ENCODE measurements around the gene FOXB1.

Gene FOXB1

GRCh38 chr15:59994888-59995557 is 9.1 kb upstream of the FOXB1 start:
- TF ChIP-seq, protein P1, sequence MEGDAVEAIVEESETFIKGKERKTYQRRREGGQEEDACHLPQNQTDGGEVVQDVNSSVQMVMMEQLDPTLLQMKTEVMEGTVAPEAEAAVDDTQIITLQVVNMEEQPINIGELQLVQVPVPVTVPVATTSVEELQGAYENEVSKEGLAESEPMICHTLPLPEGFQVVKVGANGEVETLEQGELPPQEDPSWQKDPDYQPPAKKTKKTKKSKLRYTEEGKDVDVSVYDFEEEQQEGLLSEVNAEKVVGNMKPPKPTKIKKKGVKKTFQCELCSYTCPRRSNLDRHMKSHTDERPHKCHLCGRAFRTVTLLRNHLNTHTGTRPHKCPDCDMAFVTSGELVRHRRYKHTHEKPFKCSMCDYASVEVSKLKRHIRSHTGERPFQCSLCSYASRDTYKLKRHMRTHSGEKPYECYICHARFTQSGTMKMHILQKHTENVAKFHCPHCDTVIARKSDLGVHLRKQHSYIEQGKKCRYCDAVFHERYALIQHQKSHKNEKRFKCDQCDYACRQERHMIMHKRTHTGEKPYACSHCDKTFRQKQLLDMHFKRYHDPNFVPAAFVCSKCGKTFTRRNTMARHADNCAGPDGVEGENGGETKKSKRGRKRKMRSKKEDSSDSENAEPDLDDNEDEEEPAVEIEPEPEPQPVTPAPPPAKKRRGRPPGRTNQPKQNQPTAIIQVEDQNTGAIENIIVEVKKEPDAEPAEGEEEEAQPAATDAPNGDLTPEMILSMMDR (IDR thresholded peaks at IDR 0.05; ENCODE audit: low read depth, low read length) = no peak
- H3K4me3 ChIP-seq (ENCODE audit: low read depth, low read length) = no peak overlapping the region

GRCh38 chr15:59995568-59996297 is 8.4 kb upstream of the FOXB1 start:
- H3K4me3 ChIP-seq (ENCODE audit: low read depth, low read length) = no peak overlapping the region

DNA sequence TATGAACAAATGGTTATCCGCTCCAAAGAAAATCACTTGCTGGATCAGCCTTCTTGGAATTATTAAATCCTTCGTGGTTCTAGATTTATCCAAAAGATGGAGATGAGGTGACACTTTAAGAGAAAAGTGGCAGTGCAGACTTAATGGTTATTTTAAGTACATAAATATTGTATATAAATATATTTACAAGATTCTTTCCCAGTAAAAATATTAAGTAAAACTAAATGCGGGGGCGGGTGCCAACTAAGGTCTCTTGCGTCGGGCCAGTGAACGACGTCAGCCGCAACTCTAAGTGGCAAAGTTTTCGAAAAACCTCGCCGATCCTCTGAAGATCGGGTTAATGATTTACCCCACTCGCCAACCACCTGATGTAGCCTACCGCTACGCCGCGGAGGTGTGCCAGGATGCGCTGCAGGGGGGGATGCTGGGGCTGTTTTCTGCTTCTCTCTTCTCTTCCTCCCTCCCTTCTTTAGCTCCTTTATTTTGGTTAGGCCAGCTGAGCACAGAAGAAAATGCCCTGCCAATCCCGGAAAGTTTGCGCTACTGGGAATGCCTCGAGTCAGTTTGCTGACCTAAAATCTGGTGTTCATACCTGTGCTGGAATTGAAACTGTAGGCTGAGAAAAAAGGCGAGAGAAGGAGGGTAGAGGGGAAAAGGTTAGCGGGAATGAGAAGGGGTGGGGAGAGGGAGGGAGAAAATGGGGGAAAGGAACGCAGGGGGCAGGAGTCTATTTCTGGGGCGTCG is 7.6 kb upstream of the FOXB1 start:
- no peak overlapping the region for H3K4me3 ChIP-seq (ENCODE audit: low read depth, low read length)
- TF ChIP-seq, protein P1 (IDR thresholded peaks at IDR 0.05; ENCODE audit: low read depth, low read length) = no peak

More at GRCh38 chr15:59995568-59996297, 8.4 kb upstream of the FOXB1 start:
- TF ChIP-seq, protein P1 (IDR thresholded peaks at IDR 0.05; ENCODE audit: low read depth, low read length) = no peak

GRCh38 chr15:59997070-59997701 is 6.9 kb upstream of the FOXB1 start:
- no peak overlapping the region for H3K4me3 ChIP-seq (ENCODE audit: low read depth, low read length)
- TF ChIP-seq, protein P1 (IDR thresholded peaks at IDR 0.05; ENCODE audit: low read depth, low read length) = no peak

DNA sequence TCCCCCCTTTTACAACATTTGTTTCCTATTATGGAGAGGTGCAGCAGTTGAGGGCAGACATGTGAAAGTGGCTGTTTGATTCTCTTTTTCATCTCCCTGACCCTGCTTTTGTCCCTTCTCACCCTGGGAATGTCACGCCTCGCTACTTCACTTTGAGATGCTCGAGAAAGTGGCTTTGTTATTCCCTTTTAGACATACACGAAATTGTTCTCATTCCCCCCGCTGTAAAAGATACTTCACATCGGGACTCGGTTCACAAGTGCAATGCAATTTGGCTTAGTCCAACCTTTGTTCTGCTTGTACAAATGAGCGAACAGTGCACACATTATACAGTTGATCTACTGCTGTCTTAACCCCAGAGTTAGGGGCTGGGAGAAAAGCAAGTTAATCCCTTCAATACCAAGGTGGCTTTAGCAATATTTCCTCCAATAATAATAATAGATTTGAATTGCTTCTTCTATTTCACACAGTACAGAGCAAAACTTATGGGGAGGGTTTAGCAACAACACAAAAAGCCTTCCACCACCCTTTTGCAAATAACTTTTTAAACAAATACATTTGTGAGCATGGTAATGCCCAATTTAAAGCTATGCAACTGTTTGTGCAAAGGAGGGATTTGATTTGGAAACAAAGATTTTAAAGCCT is 5.7 kb upstream of the FOXB1 start:
- H3K4me3 ChIP-seq (ENCODE audit: low read depth, low read length) = no peak overlapping the region
- TF ChIP-seq, protein P1 (IDR thresholded peaks at IDR 0.05; ENCODE audit: low read depth, low read length) = no peak

- no peak overlapping the region for H3K4me3 ChIP-seq (ENCODE audit: low read depth, low read length)
- TF ChIP-seq, protein P1 (IDR thresholded peaks at IDR 0.05; ENCODE audit: low read depth, low read length) = no peak
Observed at GRCh38 chr15:59998950-59999611, 5.0 kb upstream of the FOXB1 start.

Data from WI38 (cell line).